Hippocampal formation (tissue), 2 donors: ENCODE results near the gene MCIDAS.

Experiments used
- DNase-seq, 2 donors: peaks; one replicate each; lab custom pipeline; 2025; lab: John Stamatoyannopoulos, UW

MCIDAS gene

GRCh38 chr5:55226934-55227663 is at the start of gene MCIDAS:
TSS of gene MCIDAS (minus strand) at chr5:55227315. CDS start at chr5:55227138, 177 bp downstream.
- DNase-seq: no peak

- no peak for DNase-seq
Measured at GRCh38 chr5:55276771-55277170, 49.7 kb upstream of the MCIDAS start.

- no peak for DNase-seq
Measured at GRCh38 chr5:55258339-55258738, 31.2 kb upstream of the MCIDAS start.

GRCh38 chr5:55254802-55255201 is 27.7 kb upstream of the MCIDAS start:
- no peak for DNase-seq

GRCh38 chr5:55250064-55250463 is 22.9 kb upstream of the MCIDAS start:
- no peak for DNase-seq

- DNase-seq: no peak
Measured at GRCh38 chr5:55241746-55242145, 14.6 kb upstream of the MCIDAS start.

GRCh38 chr5:55236800-55237199 is 9.7 kb upstream of the MCIDAS start:
- DNase-seq: no peak

- DNase-seq: no peak
Measured at GRCh38 chr5:55234121-55234700, 7.1 kb upstream of the MCIDAS start.

- no peak for DNase-seq
Measured at GRCh38 chr5:55232985-55233928, 6.1 kb upstream of the MCIDAS start, which contains the start of gene CCNO. TSS of gene CCNO (minus strand) at chr5:55233608. CDS start at chr5:55233523, 85 bp downstream.

- DNase-seq: no peak
Measured at GRCh38 chr5:55232271-55232984, 5.3 kb upstream of the MCIDAS start.

- no peak for DNase-seq
Measured at GRCh38 chr5:55231919-55232270, 4.8 kb upstream of the MCIDAS start.

- no peak for DNase-seq
Measured at GRCh38 chr5:55231029-55231918, 4.2 kb upstream of the MCIDAS start.

- DNase-seq: no peak
Measured at GRCh38 chr5:55230086-55230629, 3.0 kb upstream of the MCIDAS start.

- DNase-seq: no peak
Measured at GRCh38 chr5:55227664-55228430, 732 bp upstream of the MCIDAS start.

GRCh38 chr5:55226027-55226933 is 835 bp downstream of the MCIDAS start:
- no peak for DNase-seq

- no peak for DNase-seq
Measured at GRCh38 chr5:55225346-55225745, 1.8 kb downstream of the MCIDAS start.

- DNase-seq: no peak
Measured at GRCh38 chr5:55223812-55224240, 3.3 kb downstream of the MCIDAS start.

- DNase-seq: no peak
Measured at GRCh38 chr5:55222985-55223811, 3.9 kb downstream of the MCIDAS start.
